Stimulated activated CD8-positive, alpha-beta memory T cell treated with anti-CD3 and anti-CD28 coated beads, Interleukin-7, amount 100 ng/mL, for 24 hours (primary cell): Measurements from ENCODE around the gene OR52N1.
A peak's percentile ranks its signal among the peaks of the same experiment; 100 is the strongest.

Experiments
- DNase-seq: peaks from one replicate; pipeline ENCODE4 v3.0.0-alpha.2; 2020; ENCODE audit warnings: low read depth

OR52N1 gene

GRCh38 chr11:5791165-5791564, at the start of gene OR52N1:
Gene OR52N1, minus strand, starts transcription at chr11:5791265. Its CDS starts 2,449 bp downstream, at chr11:5788816.
- DNase-seq = no peak

- no peak for DNase-seq
Observed at GRCh38 chr11:5837695-5838094, 46.6 kb upstream of the OR52N1 start.

GRCh38 chr11:5833446-5833845, 42.4 kb upstream of the OR52N1 start:
- no peak for DNase-seq

- DNase-seq = no peak
Observed at GRCh38 chr11:5831196-5831829, 40.2 kb upstream of the OR52N1 start.

GRCh38 chr11:5818245-5818886, 27.3 kb upstream of the OR52N1 start:
- DNase-seq = no peak

GRCh38 chr11:5815534-5815933, 24.5 kb upstream of the OR52N1 start:
- no peak for DNase-seq

GRCh38 chr11:5809905-5810795, 19.1 kb upstream of the OR52N1 start:
- DNase-seq = no peak

GRCh38 chr11:5809122-5809519, 18.1 kb upstream of the OR52N1 start:
- no peak for DNase-seq

GRCh38 chr11:5808500-5809121, 17.5 kb upstream of the OR52N1 start, which contains the start of gene OR52N2:
Gene OR52N2, plus strand, starts transcription at chr11:5808924. Its CDS starts 11,412 bp downstream, at chr11:5820336.
- peak; percentile 27 for DNase-seq

GRCh38 chr11:5807580-5807979, 16.5 kb upstream of the OR52N1 start:
- no peak for DNase-seq

- no peak for DNase-seq
Observed at GRCh38 chr11:5803982-5804381, 12.9 kb upstream of the OR52N1 start.

GRCh38 chr11:5796541-5796940, 5.5 kb upstream of the OR52N1 start:
- DNase-seq = no peak

GRCh38 chr11:5783255-5783654, 7.8 kb downstream of the OR52N1 start, which contains the start of gene OR52N5:
Gene OR52N5, minus strand, starts transcription at chr11:5783355. Its CDS starts 4,721 bp downstream, at chr11:5778634.
- no peak for DNase-seq

GRCh38 chr11:5767056-5767455, 24.0 kb downstream of the OR52N1 start:
- no peak for DNase-seq

GRCh38 chr11:5753943-5754342, 37.1 kb downstream of the OR52N1 start, which contains the start of gene OR52N4:
Gene OR52N4, plus strand, starts transcription at chr11:5754243. Its CDS starts 498 bp downstream, at chr11:5754741.
- no peak for DNase-seq

GRCh38 chr11:5749836-5750235, 41.2 kb downstream of the OR52N1 start:
- no peak for DNase-seq

GRCh38 chr11:5746614-5747013, 44.5 kb downstream of the OR52N1 start:
- DNase-seq = no peak

- no peak for DNase-seq
Observed at GRCh38 chr11:5738431-5738830, 52.6 kb downstream of the OR52N1 start.

GRCh38 chr11:5737670-5738392, 53.2 kb downstream of the OR52N1 start:
- DNase-seq = no peak

- no peak for DNase-seq
Observed at GRCh38 chr11:5737091-5737490, 54.0 kb downstream of the OR52N1 start.
